ENCODE measurements around the gene CHRFAM7A.
"Not testable (repeated sequence)": the region's sequence is repeated elsewhere in the genome, so short reads cannot be mapped to it uniquely, and the experiment has no call there.

CHRFAM7A gene

GRCh38 chr15:30334152-30334551, 59.2 kb downstream of the CHRFAM7A start:
- not testable (repeated sequence) for H3K79me1 ChIP-seq (ENCODE audit: low read length); H4K91ac ChIP-seq (ENCODE audit: low read depth, low read length); H3K36me3 ChIP-seq (ENCODE audit: control insufficient read depth in 1 of 2, insufficient read depth in 2 of 2, low read length in 2 of 2); H4K12ac ChIP-seq (ENCODE audit: low read depth, low read length); H3K27ac ChIP-seq (ENCODE audit: low read depth, low read length); H3K27me3 ChIP-seq (ENCODE audit: insufficient read depth, low read length); H3K23ac ChIP-seq (ENCODE audit: low read length); H2BK5ac ChIP-seq (ENCODE audit: low read depth, low read length, poor library complexity); H2AFZ ChIP-seq (ENCODE audit: insufficient read depth, low read length, poor library complexity); H3K9ac ChIP-seq (ENCODE audit: low read length); H4K8ac ChIP-seq (ENCODE audit: low read depth, low read length); H2AK5ac ChIP-seq (ENCODE audit: low read length); H3K4me1 ChIP-seq (ENCODE audit: control insufficient read depth in 1 of 2, insufficient read depth in 2 of 2, low read length in 2 of 2); H3K14ac ChIP-seq (ENCODE audit: low read length); H3K79me2 ChIP-seq (ENCODE audit: control insufficient read depth, insufficient read depth, low read length, poor library complexity); H2BK12ac ChIP-seq (ENCODE audit: low read length); H2BK120ac ChIP-seq (ENCODE audit: insufficient read depth, low read length, poor library complexity); H3K4ac ChIP-seq (ENCODE audit: low read depth, low read length); H3K4me3 ChIP-seq (ENCODE audit: low read depth, low read length); H3K4me2 ChIP-seq (ENCODE audit: low read length); DNase-seq; H3K18ac ChIP-seq (ENCODE audit: low read length); H3K9me3 ChIP-seq (ENCODE audit: insufficient read depth, low read depth, low read length)
- no CpG with 5 or more reads among the region's 5 CpGs for WGBS (ENCODE audit: extremely low coverage, insufficient coverage, insufficient read length)

DNA sequence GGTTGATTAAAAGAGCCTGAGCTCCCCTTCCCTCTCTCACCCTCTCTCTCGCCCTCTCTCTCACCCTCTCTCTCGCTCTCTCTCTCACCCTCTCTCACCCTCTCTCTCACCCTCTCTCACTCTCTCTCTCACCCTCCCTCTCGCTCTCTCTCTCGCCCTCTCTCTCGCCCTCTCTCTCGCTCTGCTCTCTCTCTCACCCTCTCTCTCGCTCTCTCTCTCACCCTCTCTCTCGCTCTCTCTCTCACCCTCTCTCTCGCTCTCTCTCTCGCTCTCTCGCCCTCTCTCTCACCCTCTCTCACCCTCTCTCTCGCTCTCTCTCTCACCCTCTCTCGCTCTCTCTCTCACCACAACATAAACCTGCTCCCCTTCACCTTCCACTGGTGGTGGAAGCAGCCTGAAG, 67.2 kb downstream of the CHRFAM7A start:
- H3K4me1 ChIP-seq (ENCODE audit: control insufficient read depth in 1 of 2, insufficient read depth in 2 of 2, low read length in 2 of 2); H3K79me2 ChIP-seq (ENCODE audit: control insufficient read depth, insufficient read depth, low read length, poor library complexity); H3K9me3 ChIP-seq (ENCODE audit: insufficient read depth, low read depth, low read length); H3K36me3 ChIP-seq (ENCODE audit: control insufficient read depth in 1 of 2, insufficient read depth in 2 of 2, low read length in 2 of 2); H2AFZ ChIP-seq (ENCODE audit: insufficient read depth, low read length, poor library complexity); H4K8ac ChIP-seq (ENCODE audit: low read depth, low read length); H3K79me1 ChIP-seq (ENCODE audit: low read length); H3K18ac ChIP-seq (ENCODE audit: low read length); H2BK12ac ChIP-seq (ENCODE audit: low read length); H3K4me2 ChIP-seq (ENCODE audit: low read length); H3K9ac ChIP-seq (ENCODE audit: low read length); H3K4ac ChIP-seq (ENCODE audit: low read depth, low read length); H2BK120ac ChIP-seq (ENCODE audit: insufficient read depth, low read length, poor library complexity); H2BK5ac ChIP-seq (ENCODE audit: low read depth, low read length, poor library complexity); H2AK5ac ChIP-seq (ENCODE audit: low read length); H3K14ac ChIP-seq (ENCODE audit: low read length); H3K23ac ChIP-seq (ENCODE audit: low read length); H3K27ac ChIP-seq (ENCODE audit: low read depth, low read length); H3K27me3 ChIP-seq (ENCODE audit: insufficient read depth, low read length); H4K91ac ChIP-seq (ENCODE audit: low read depth, low read length); DNase-seq; H4K12ac ChIP-seq (ENCODE audit: low read depth, low read length): not testable (repeated sequence)
- peak overlapping the region; percentile 18 for H3K4me3 ChIP-seq (ENCODE audit: low read depth, low read length)
- WGBS (ENCODE audit: extremely low coverage, insufficient coverage, insufficient read length), result over 99% methylated on average over 12 of the region's 13 CpGs

DNA sequence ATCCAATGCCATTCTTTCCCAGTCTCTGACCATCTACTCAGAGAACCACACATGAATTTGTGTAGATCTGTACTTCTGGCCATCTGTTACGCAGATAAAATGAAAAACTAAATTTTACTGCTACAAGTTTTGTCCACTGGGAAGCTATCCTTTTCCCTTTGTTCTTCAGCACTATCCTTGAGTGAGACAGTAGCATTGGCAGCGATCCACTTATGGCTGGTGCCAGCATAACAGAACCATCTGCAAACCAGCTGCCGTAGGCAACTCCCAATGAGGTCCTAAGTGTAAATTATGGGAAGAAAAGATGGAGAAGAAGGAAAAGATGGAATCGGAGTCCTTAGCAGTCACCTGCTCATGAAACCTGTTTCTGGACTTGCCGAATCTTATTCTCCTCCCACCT, 72.3 kb downstream of the CHRFAM7A start:
- H2BK5ac ChIP-seq (ENCODE audit: low read depth, low read length, poor library complexity); H4K12ac ChIP-seq (ENCODE audit: low read depth, low read length); H2BK12ac ChIP-seq (ENCODE audit: low read length); H3K9me3 ChIP-seq (ENCODE audit: insufficient read depth, low read depth, low read length); H3K9ac ChIP-seq (ENCODE audit: low read length); DNase-seq; H3K79me2 ChIP-seq (ENCODE audit: control insufficient read depth, insufficient read depth, low read length, poor library complexity); H3K79me1 ChIP-seq (ENCODE audit: low read length); H2AK5ac ChIP-seq (ENCODE audit: low read length); H2AFZ ChIP-seq (ENCODE audit: insufficient read depth, low read length, poor library complexity); H3K27me3 ChIP-seq (ENCODE audit: insufficient read depth, low read length); H3K14ac ChIP-seq (ENCODE audit: low read length); H3K27ac ChIP-seq (ENCODE audit: low read depth, low read length); H3K4me3 ChIP-seq (ENCODE audit: low read depth, low read length); H3K4me1 ChIP-seq (ENCODE audit: control insufficient read depth in 1 of 2, insufficient read depth in 2 of 2, low read length in 2 of 2); H3K23ac ChIP-seq (ENCODE audit: low read length); H2BK120ac ChIP-seq (ENCODE audit: insufficient read depth, low read length, poor library complexity); H4K8ac ChIP-seq (ENCODE audit: low read depth, low read length); H3K18ac ChIP-seq (ENCODE audit: low read length); H3K36me3 ChIP-seq (ENCODE audit: control insufficient read depth in 1 of 2, insufficient read depth in 2 of 2, low read length in 2 of 2); H3K4me2 ChIP-seq (ENCODE audit: low read length); H3K4ac ChIP-seq (ENCODE audit: low read depth, low read length); H4K91ac ChIP-seq (ENCODE audit: low read depth, low read length): not testable (repeated sequence)
- WGBS (ENCODE audit: extremely low coverage, insufficient coverage, insufficient read length), result no CpG with 5 or more reads among the region's 5 CpGs

DNA sequence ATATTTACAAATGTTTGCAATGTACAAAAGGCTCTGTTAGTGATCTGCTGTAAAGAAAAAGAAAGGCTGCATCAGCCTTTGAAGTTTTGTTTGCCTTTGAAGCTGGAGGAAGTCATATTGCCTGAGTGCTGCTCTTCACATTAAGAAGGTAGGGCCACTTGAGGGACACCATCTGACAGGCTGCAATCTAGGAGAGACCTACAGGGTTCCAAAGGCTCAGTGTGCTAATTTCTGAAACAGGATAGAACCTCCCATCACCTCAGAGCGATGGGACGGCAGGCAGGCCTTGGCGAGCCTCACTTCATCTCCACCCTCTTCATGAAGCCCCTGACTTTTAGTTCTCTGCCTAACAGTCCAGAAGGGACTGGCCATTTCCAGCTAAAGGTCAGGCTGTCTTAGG, 77.6 kb downstream of the CHRFAM7A start:
- H3K9me3 ChIP-seq (ENCODE audit: insufficient read depth, low read depth, low read length); H3K4ac ChIP-seq (ENCODE audit: low read depth, low read length): not testable (repeated sequence)
- no CpG with 5 or more reads among the region's 3 CpGs for WGBS (ENCODE audit: extremely low coverage, insufficient coverage, insufficient read length)

DNA sequence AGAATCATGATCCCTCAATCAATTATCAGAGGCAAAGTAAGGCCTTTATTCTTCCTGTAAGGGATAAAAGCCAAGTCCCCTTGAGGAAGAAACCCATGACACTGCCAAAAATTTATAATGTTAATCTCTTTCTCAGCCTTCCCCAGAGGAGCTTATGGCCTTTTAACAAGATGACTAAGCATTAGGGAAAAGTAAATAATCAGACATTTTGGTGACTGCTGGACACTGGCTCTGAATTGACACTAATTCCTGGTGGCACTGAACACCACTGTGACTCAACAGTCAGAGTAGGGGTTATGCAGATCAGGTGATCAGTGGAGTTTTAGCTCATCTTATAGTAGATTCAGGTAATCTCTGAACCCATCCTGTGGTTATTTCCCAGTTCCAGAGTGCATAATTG, 82.8 kb downstream of the CHRFAM7A start:
- H3K4ac ChIP-seq (ENCODE audit: low read depth, low read length); H2BK5ac ChIP-seq (ENCODE audit: low read depth, low read length, poor library complexity); H3K79me2 ChIP-seq (ENCODE audit: control insufficient read depth, insufficient read depth, low read length, poor library complexity); H3K4me3 ChIP-seq (ENCODE audit: low read depth, low read length); H3K79me1 ChIP-seq (ENCODE audit: low read length); H2AFZ ChIP-seq (ENCODE audit: insufficient read depth, low read length, poor library complexity); H3K9ac ChIP-seq (ENCODE audit: low read length); H3K4me2 ChIP-seq (ENCODE audit: low read length); H3K14ac ChIP-seq (ENCODE audit: low read length); H2BK120ac ChIP-seq (ENCODE audit: insufficient read depth, low read length, poor library complexity); H3K27ac ChIP-seq (ENCODE audit: low read depth, low read length); H2AK5ac ChIP-seq (ENCODE audit: low read length); H3K27me3 ChIP-seq (ENCODE audit: insufficient read depth, low read length); DNase-seq; H4K91ac ChIP-seq (ENCODE audit: low read depth, low read length); H3K36me3 ChIP-seq (ENCODE audit: control insufficient read depth in 1 of 2, insufficient read depth in 2 of 2, low read length in 2 of 2); H3K18ac ChIP-seq (ENCODE audit: low read length); H3K9me3 ChIP-seq (ENCODE audit: insufficient read depth, low read depth, low read length); H4K8ac ChIP-seq (ENCODE audit: low read depth, low read length); H4K12ac ChIP-seq (ENCODE audit: low read depth, low read length); H3K4me1 ChIP-seq (ENCODE audit: control insufficient read depth in 1 of 2, insufficient read depth in 2 of 2, low read length in 2 of 2); H2BK12ac ChIP-seq (ENCODE audit: low read length); H3K23ac ChIP-seq (ENCODE audit: low read length): not testable (repeated sequence)

More for the DNA sequence above, 77.6 kb downstream of the CHRFAM7A start:
- H3K14ac ChIP-seq (ENCODE audit: low read length); H3K23ac ChIP-seq (ENCODE audit: low read length); DNase-seq; H2AFZ ChIP-seq (ENCODE audit: insufficient read depth, low read length, poor library complexity); H3K36me3 ChIP-seq (ENCODE audit: control insufficient read depth in 1 of 2, insufficient read depth in 2 of 2, low read length in 2 of 2); H3K79me1 ChIP-seq (ENCODE audit: low read length); H4K91ac ChIP-seq (ENCODE audit: low read depth, low read length); H3K27me3 ChIP-seq (ENCODE audit: insufficient read depth, low read length); H2BK120ac ChIP-seq (ENCODE audit: insufficient read depth, low read length, poor library complexity); H2BK5ac ChIP-seq (ENCODE audit: low read depth, low read length, poor library complexity); H4K12ac ChIP-seq (ENCODE audit: low read depth, low read length); H3K4me2 ChIP-seq (ENCODE audit: low read length); H4K8ac ChIP-seq (ENCODE audit: low read depth, low read length); H3K9ac ChIP-seq (ENCODE audit: low read length); H2AK5ac ChIP-seq (ENCODE audit: low read length); H3K4me3 ChIP-seq (ENCODE audit: low read depth, low read length); H2BK12ac ChIP-seq (ENCODE audit: low read length); H3K27ac ChIP-seq (ENCODE audit: low read depth, low read length); H3K79me2 ChIP-seq (ENCODE audit: control insufficient read depth, insufficient read depth, low read length, poor library complexity); H3K4me1 ChIP-seq (ENCODE audit: control insufficient read depth in 1 of 2, insufficient read depth in 2 of 2, low read length in 2 of 2); H3K18ac ChIP-seq (ENCODE audit: low read length): not testable (repeated sequence)

Measured in trophoblast cell (in vitro differentiated cells and primary cell).